Loucy (cell line): ENCODE results near the gene FLVCR1.
"Not testable (repeated sequence)": the region's sequence is repeated elsewhere in the genome, so short reads cannot be mapped to it uniquely, and the experiment has no call there.

Experiments used
- H2AFZ ChIP-seq: fragments of 200-600 bp; sonication (generic); 2 replicates; pipeline ENCODE4 v1.6.0; 2016; ENCODE audit warnings: antibody characterized with exemption, mild to moderate bottlenecking, low read length, moderate library complexity
- H3F3A ChIP-seq: fragments of 200-600 bp; 2 replicates; pipeline ENCODE4 v1.6.0; 2016; ENCODE audit warnings: antibody characterized with exemption, low read depth, mild to moderate bottlenecking
- H3K27me3 ChIP-seq: fragments of 200-600 bp; sonication (generic); 2 replicates; pipeline ENCODE4 v1.6.1; 2014; ENCODE audit warnings: low read length, mild to moderate bottlenecking; ENCODE audit not compliant: insufficient read depth, poor library complexity, severe bottlenecking
- H3K36me3 ChIP-seq: fragments of 200-600 bp; sonication (generic); 2 replicates; pipeline ENCODE4 v1.6.1; 2016; ENCODE audit warnings: low read length; ENCODE audit not compliant: insufficient read depth
- H3K4me1 ChIP-seq: fragments of 200-600 bp; sonication (generic); 2 replicates; pipeline ENCODE4 v1.5.1; 2014; ENCODE audit warnings: low read length, mild to moderate bottlenecking; ENCODE audit not compliant: insufficient read depth, poor library complexity, severe bottlenecking
- H3K4me2 ChIP-seq: fragments of 200-600 bp; sonication (generic); 2 replicates; pipeline ENCODE4 v1.6.0; 2014; ENCODE audit warnings: antibody characterized with exemption, low read length, low read depth, mild to moderate bottlenecking; ENCODE audit not compliant: poor library complexity, severe bottlenecking
- H3K4me3 ChIP-seq: fragments of 200-600 bp; sonication (generic); 2 replicates; pipeline ENCODE4 v1.5.1; 2014; ENCODE audit warnings: low read length, mild to moderate bottlenecking, mixed read lengths; ENCODE audit not compliant: poor library complexity, severe bottlenecking
- H3K79me2 ChIP-seq: fragments of 200-600 bp; sonication (generic); 2 replicates; pipeline ENCODE4 v1.6.1; 2014; ENCODE audit warnings: low read length; ENCODE audit not compliant: insufficient read depth
- H3K9ac ChIP-seq: fragments of 200-600 bp; sonication (generic); 2 replicates; pipeline ENCODE4 v1.6.0; 2014; ENCODE audit warnings: mild to moderate bottlenecking, low read depth, low read length, moderate library complexity; ENCODE audit not compliant: poor library complexity, severe bottlenecking
- H3K9me2 ChIP-seq: fragments of 200-600 bp; sonication (generic); replicated peaks from 2 replicates; pipeline ENCODE4 v1.6.1; 2016; ENCODE audit warnings: low read depth, low read length, mixed read lengths
- H3K9me3 ChIP-seq: fragments of 200-600 bp; sonication (generic); 2 replicates; pipeline ENCODE4 v1.6.1; 2014; ENCODE audit warnings: mild to moderate bottlenecking, antibody characterized with exemption, low read length, low read depth; ENCODE audit not compliant: insufficient read depth
- H4K20me1 ChIP-seq: fragments of 200-600 bp; sonication (generic); 2 replicates; pipeline ENCODE4 v1.6.0; 2014; ENCODE audit warnings: antibody characterized with exemption, low read length, mild to moderate bottlenecking; ENCODE audit not compliant: insufficient read depth, poor library complexity, severe bottlenecking
- EZH2phosphoT487 ChIP-seq: fragments of 200-600 bp; IDR thresholded peaks from 2 replicates; pipeline ENCODE4 v1.6.1; 2018; ENCODE audit warnings: antibody characterized with exemption, mild to moderate bottlenecking, moderate library complexity, borderline replicate concordance
- TF ChIP-seq, protein P1 (sequence below): fragments of 200-600 bp; sonication (generic); conservative IDR thresholded peaks from 2 replicates; pipeline ENCODE4 v1.5.1; 2014; ENCODE audit warnings: mild to moderate bottlenecking, antibody characterized with exemption, low read length

Gene FLVCR1

DNA sequence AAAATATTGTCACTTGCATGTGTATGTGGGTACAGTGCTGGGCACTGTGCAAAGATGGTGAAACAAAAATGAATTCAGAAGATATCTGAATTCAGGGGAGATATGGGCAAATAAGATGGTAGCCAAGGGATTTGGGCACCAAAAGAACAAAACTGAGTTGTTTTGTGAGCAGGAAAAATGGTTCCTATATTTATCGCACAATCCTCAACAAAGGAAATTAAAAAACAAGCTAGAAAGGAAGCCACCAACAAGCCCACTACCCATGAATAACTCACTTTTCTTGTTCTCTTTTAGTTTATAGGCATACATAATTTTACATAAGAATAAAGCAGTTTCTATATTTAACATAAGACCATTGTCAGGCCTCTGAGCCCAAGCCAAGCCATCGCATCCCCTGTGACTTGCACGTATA, 51.6 kb downstream of the FLVCR1 start:
- H3K9me2 ChIP-seq, result no peaks in the 10 kb centered on the region
- H3K4me1 ChIP-seq, result no peaks in the 10 kb centered on the region
- no peak overlapping the region for H3K9ac ChIP-seq
- 0 out of 2 replicates have a peak, but pooled peaks cover 3% of the 10 kb centered on the region for H3K9me3 ChIP-seq
- H3F3A ChIP-seq, result no peaks in the 10 kb centered on the region
- no peaks in the 10 kb centered on the region for H3K79me2 ChIP-seq
- no peak overlapping the region for H3K4me2 ChIP-seq
- TF ChIP-seq, protein P1, sequence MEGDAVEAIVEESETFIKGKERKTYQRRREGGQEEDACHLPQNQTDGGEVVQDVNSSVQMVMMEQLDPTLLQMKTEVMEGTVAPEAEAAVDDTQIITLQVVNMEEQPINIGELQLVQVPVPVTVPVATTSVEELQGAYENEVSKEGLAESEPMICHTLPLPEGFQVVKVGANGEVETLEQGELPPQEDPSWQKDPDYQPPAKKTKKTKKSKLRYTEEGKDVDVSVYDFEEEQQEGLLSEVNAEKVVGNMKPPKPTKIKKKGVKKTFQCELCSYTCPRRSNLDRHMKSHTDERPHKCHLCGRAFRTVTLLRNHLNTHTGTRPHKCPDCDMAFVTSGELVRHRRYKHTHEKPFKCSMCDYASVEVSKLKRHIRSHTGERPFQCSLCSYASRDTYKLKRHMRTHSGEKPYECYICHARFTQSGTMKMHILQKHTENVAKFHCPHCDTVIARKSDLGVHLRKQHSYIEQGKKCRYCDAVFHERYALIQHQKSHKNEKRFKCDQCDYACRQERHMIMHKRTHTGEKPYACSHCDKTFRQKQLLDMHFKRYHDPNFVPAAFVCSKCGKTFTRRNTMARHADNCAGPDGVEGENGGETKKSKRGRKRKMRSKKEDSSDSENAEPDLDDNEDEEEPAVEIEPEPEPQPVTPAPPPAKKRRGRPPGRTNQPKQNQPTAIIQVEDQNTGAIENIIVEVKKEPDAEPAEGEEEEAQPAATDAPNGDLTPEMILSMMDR, result no peak
- no peak overlapping the region for H3K4me3 ChIP-seq
- no peak overlapping the region for H2AFZ ChIP-seq
- no peaks in the 10 kb centered on the region for H4K20me1 ChIP-seq
- no peaks in the 10 kb centered on the region for H3K36me3 ChIP-seq
- no peaks in the 10 kb centered on the region for H3K27me3 ChIP-seq

DNA sequence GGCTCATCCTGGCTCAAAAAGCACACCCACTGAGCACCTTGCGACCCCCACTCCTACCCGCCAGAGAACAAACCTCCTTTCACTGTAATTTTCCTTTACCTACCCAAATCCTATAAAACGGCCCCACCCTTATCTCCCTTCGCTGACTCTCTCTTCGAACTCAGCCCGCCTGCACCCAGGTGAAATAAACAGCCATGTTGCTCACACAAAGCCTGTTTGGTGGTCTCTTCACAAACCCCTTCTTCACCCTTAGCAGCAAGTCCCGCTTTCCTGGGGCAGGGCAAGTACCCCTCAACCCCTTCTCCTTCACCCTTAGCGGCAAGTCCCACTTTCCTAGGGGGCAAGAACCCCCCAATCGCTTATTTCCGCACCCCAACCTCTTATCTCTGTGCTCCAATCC, 52.1 kb downstream of the FLVCR1 start:
- not testable (repeated sequence) for H3K4me3 ChIP-seq, H3K36me3 ChIP-seq, H3K9ac ChIP-seq

DNA sequence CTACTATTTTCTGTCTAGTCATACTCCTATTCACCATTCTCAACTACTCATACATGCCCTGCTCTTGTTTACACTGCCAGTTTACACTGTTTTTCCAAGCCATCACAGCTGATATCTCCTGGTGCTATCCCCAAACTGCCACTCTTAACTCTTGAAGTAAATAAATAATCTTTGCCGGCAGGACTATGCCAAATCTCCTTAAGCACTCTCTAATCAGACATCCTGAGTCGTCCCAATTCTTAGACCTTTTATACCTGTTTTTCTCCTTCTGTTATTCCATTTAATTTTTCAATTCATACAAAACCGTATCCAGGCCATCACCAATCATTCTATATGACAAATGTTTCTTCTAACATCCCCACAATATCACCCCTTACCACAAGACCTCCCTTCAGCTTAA, 55.6 kb downstream of the FLVCR1 start:
- not testable (repeated sequence) for H3F3A ChIP-seq, H4K20me1 ChIP-seq, H3K36me3 ChIP-seq, H2AFZ ChIP-seq, H3K9me2 ChIP-seq, H3K9me3 ChIP-seq, H3K4me3 ChIP-seq, H3K4me1 ChIP-seq, H3K79me2 ChIP-seq, H3K4me2 ChIP-seq, H3K27me3 ChIP-seq, H3K9ac ChIP-seq

More for the DNA sequence above, 52.1 kb downstream of the FLVCR1 start:
- not testable (repeated sequence) for H3K9me2 ChIP-seq, H2AFZ ChIP-seq, H3F3A ChIP-seq, H3K4me2 ChIP-seq, H4K20me1 ChIP-seq, H3K79me2 ChIP-seq, H3K27me3 ChIP-seq, H3K4me1 ChIP-seq, H3K9me3 ChIP-seq

DNA sequence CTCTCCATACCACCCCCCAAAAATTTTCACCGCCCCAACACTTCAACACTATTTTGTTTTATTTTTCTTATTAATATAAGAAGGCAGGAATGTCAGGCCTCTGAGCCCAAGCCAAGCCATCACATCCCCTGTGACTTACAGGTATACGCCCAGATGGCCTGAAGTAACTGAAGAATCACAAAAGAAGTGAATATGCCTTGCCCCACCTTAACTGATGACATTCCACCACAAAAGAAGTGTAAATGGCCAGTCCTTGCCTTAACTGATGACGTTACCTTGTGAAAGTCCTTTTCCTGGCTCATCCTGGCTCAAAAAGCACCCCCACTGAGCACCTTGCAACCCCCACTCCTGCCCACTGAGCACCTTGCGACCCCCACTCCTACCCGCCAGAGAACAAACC, 56.0 kb downstream of the FLVCR1 start:
- not testable (repeated sequence) for H3K4me3 ChIP-seq, H3K4me2 ChIP-seq, H3F3A ChIP-seq, H3K9me2 ChIP-seq, H3K9me3 ChIP-seq, H3K4me1 ChIP-seq, H3K79me2 ChIP-seq, H3K36me3 ChIP-seq, H3K27me3 ChIP-seq, H2AFZ ChIP-seq, H3K9ac ChIP-seq, H4K20me1 ChIP-seq

DNA sequence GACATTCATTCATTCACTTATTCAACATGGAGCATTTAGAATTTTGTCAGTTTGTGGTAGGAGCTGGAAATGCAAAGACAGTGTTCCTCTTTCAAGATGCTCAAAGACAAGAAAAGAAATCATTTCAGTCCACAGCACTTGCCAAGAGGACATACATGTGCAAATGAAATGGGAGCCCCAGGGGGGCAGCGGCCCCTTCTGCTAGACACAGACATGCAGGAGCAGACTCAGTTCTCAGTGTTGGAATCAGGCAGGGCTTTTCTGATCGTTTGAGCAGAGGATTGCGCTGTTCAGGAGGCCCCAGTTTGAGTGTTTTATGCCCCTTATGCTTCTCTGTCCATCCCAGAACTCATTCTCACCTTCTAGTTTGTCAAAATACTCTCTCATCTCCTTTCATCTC, 56.7 kb downstream of the FLVCR1 start:
- Histone ChIP-seq H3K79me2 (no peaks in the 10 kb centered on the region), H3K4me1 (peaks cover 1% of the 10 kb centered on the region), H3K9ac (no peak overlapping the region), H3K9me2 (no peaks in the 10 kb centered on the region), H3K36me3 (no peaks in the 10 kb centered on the region), H3K4me3 (no peak overlapping the region), H4K20me1 (no peaks in the 10 kb centered on the region), H2AFZ (no peak overlapping the region), H3K27me3 (no peaks in the 10 kb centered on the region), H3F3A (no peaks in the 10 kb centered on the region), H3K4me2 (no peak overlapping the region), H3K9me3 (no peaks in the 10 kb centered on the region)
- TF ChIP-seq, protein P1, result no peak
- TF ChIP-seq EZH2phosphoT487, result no peak
